CD4-positive, alpha-beta T cell (primary cell): ENCODE results near the gene ST3GAL2. TPM values are rescaled to one million over a fixed set of nuclear protein-coding genes. Genes with fewer than 3 reads are reported as not detected.
A peak's percentile ranks its signal among the peaks of the same experiment; 100 is the strongest.
"Not testable (repeated sequence)": the region's sequence is repeated elsewhere in the genome, so short reads cannot be mapped to it uniquely, and the experiment has no call there.

Source experiments
- ATAC-seq: fragments of 200-7000 bp; cut with Tn5 transposase; one replicate; pipeline ENCODE4 v1.10.0; 2022; ENCODE audit warnings: mild to moderate bottlenecking; ENCODE audit not compliant: poor library complexity
- CTCF ChIA-PET: fragments of 350-600 bp; sonication (Branson Sonifier 250); formaldehyde crosslinking; loops from one replicate; lab custom pipeline; 2021; ENCODE audit warnings: antibody characterized with exemption, inconsistent platforms; lab: Charles Lee
- POLR2A ChIA-PET: fragments of 350-600 bp; sonication (Branson Sonifier 250); formaldehyde crosslinking; loops from one replicate; lab custom pipeline; 2021; ENCODE audit warnings: antibody characterized with exemption, inconsistent platforms; lab: Charles Lee
- DNase-seq, 14 experiments: peaks; one replicate each; pipeline ENCODE4 v3.0.0-alpha.2; 2013 to 2020; ENCODE audit warnings: mixed read lengths in 2 of 14
- H3K27ac ChIP-seq, 2 donors: one replicate each; pipeline versions ENCODE4 v1.5.1 to v1.7.0; 2013; ENCODE audit warnings: low read length in 2 of 2, low read depth in 1 of 2, mild to moderate bottlenecking in 1 of 2
- H3K27me3 ChIP-seq, 2 experiments: 1 replicate in 1 of 2; 2 replicates in 1 of 2; pipeline versions ENCODE4 v1.6.1 to v1.7.0; 2013; ENCODE audit warnings: low read length in 2 of 2, control low read depth in 1 of 2, mild to moderate bottlenecking in 1 of 2, moderate library complexity in 1 of 2; ENCODE audit not compliant: insufficient read depth in 2 of 2, control insufficient read depth in 1 of 2
- H3K36me3 ChIP-seq: one replicate; pipeline ENCODE4 v1.6.1; 2013; ENCODE audit warnings: low read length, control low read depth; ENCODE audit not compliant: insufficient read depth
- H3K4me1 ChIP-seq: one replicate; pipeline ENCODE4 v1.6.1; 2013; ENCODE audit warnings: low read length, control low read depth; ENCODE audit not compliant: insufficient read depth
- H3K4me3 ChIP-seq: one replicate; pipeline ENCODE4 v1.5.1; 2013; ENCODE audit warnings: mild to moderate bottlenecking, low read length, moderate library complexity
- H3K9me3 ChIP-seq, 2 experiments: 1 replicate in 1 of 2; 2 replicates in 1 of 2; pipeline versions ENCODE4 v1.6.1 to v1.7.0; 2013; ENCODE audit warnings: low read length in 2 of 2, mild to moderate bottlenecking in 2 of 2, control low read depth in 1 of 2, moderate library complexity in 1 of 2; ENCODE audit not compliant: control insufficient read depth in 1 of 2, insufficient read depth in 1 of 2
- H3K27ac Mint-ChIP-seq: one replicate; pipeline ENCODE4 v1.8.0; 2020; ENCODE audit warnings: mixed read lengths
- H3K27me3 Mint-ChIP-seq: one replicate; pipeline ENCODE4 v1.8.0; 2021; ENCODE audit warnings: mixed read lengths
- H3K36me3 Mint-ChIP-seq: one replicate; pipeline ENCODE4 v1.8.0; 2021; ENCODE audit warnings: low read depth, mixed read lengths
- H3K4me1 Mint-ChIP-seq: one replicate; pipeline ENCODE4 v1.8.0; 2021; ENCODE audit warnings: low read depth, mixed read lengths
- H3K4me3 Mint-ChIP-seq: one replicate; pipeline ENCODE4 v1.8.0; 2020; ENCODE audit warnings: mild to moderate bottlenecking, mixed read lengths
- H3K9me3 Mint-ChIP-seq: one replicate; pipeline ENCODE4 v1.8.0; 2020; ENCODE audit warnings: mixed read lengths
- intact Hi-C, 2 experiments: fragments of 100-400 bp; cut with DNase I in 1 of 2; cut with micrococcal nuclease in 1 of 2; formaldehyde crosslinking; loops; one replicate each; pipeline versions ENCODE4 v1.15.1 to v1.9.0; 2023 to 2025; cut with DNase I, micrococcal nuclease
- total RNA-seq, 174 experiments: library from RNA in 2 of 174; stranded (reverse) in 2 of 174; gene quantifications; one replicate each; pipeline ENCODE4 v1.2.3 and lab custom pipeline; 2021 to 2026
- TF ChIP-seq, protein P1 (sequence below): fragments of 200-600 bp; IDR thresholded peaks from one replicate; pipeline ENCODE4 v1.8.0; 2022; ENCODE audit warnings: antibody characterized with exemption, mild to moderate bottlenecking

The ST3GAL2 gene
- total RNA-seq, 2 experiments from 2014 or later = 9.8 to 11.1 TPM

DNA sequence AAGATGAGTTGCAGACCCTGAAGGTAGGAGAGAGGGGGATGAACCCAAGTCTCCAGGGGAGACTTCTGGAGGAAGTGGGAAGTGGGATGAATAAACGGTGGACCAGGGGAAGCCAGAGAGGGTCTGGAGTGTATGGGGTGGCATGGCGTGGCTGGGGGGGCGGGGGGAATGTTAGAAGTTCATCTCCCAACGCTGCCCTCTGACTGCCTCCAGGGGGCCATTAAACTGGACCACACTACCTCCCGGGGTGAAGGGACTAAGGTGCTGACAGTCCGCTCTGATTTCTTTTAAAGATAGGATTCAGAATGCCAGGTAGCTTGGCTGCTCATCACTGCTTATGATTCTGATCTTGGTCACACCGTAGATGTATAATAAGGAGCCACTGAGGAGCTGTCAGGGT, 21.2 kb downstream of the ST3GAL2 start:
- H3K36me3 ChIP-seq = peaks cover 2% of the 10 kb centered on the region
- H3K27ac ChIP-seq = no peak overlapping the region
- H3K27ac Mint-ChIP-seq = peak overlapping the region; percentile 71
- intact Hi-C loops = no loop called here
- no peaks in the 10 kb centered on the region for H3K27me3 ChIP-seq
- POLR2A ChIA-PET = interaction anchor here (1.2 to 4.5 kb wide), 3 partner anchors 8 to 37 kb away, joined by 3 to 26 read pairs (median 15); partner anchors contain the start of gene ST3GAL2
- H3K4me3 Mint-ChIP-seq = no peak overlapping the region
- peaks cover 13% of the 10 kb centered on the region for H3K36me3 Mint-ChIP-seq
- ATAC-seq (no peak), DNase-seq (peak in 1 of 14 experiments; percentile 4)
- no peaks in the 10 kb centered on the region for H3K9me3 ChIP-seq
- H3K4me1 ChIP-seq = peaks cover 49% of the 10 kb centered on the region
- TF ChIP-seq, protein P1, sequence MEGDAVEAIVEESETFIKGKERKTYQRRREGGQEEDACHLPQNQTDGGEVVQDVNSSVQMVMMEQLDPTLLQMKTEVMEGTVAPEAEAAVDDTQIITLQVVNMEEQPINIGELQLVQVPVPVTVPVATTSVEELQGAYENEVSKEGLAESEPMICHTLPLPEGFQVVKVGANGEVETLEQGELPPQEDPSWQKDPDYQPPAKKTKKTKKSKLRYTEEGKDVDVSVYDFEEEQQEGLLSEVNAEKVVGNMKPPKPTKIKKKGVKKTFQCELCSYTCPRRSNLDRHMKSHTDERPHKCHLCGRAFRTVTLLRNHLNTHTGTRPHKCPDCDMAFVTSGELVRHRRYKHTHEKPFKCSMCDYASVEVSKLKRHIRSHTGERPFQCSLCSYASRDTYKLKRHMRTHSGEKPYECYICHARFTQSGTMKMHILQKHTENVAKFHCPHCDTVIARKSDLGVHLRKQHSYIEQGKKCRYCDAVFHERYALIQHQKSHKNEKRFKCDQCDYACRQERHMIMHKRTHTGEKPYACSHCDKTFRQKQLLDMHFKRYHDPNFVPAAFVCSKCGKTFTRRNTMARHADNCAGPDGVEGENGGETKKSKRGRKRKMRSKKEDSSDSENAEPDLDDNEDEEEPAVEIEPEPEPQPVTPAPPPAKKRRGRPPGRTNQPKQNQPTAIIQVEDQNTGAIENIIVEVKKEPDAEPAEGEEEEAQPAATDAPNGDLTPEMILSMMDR = no peak
- H3K9me3 Mint-ChIP-seq = no peaks in the 10 kb centered on the region
- no peaks in the 10 kb centered on the region for H3K27me3 Mint-ChIP-seq
- CTCF ChIA-PET = no interaction called here
- H3K4me1 Mint-ChIP-seq = peaks cover 60% of the 10 kb centered on the region
- H3K4me3 ChIP-seq = no peak overlapping the region

DNA sequence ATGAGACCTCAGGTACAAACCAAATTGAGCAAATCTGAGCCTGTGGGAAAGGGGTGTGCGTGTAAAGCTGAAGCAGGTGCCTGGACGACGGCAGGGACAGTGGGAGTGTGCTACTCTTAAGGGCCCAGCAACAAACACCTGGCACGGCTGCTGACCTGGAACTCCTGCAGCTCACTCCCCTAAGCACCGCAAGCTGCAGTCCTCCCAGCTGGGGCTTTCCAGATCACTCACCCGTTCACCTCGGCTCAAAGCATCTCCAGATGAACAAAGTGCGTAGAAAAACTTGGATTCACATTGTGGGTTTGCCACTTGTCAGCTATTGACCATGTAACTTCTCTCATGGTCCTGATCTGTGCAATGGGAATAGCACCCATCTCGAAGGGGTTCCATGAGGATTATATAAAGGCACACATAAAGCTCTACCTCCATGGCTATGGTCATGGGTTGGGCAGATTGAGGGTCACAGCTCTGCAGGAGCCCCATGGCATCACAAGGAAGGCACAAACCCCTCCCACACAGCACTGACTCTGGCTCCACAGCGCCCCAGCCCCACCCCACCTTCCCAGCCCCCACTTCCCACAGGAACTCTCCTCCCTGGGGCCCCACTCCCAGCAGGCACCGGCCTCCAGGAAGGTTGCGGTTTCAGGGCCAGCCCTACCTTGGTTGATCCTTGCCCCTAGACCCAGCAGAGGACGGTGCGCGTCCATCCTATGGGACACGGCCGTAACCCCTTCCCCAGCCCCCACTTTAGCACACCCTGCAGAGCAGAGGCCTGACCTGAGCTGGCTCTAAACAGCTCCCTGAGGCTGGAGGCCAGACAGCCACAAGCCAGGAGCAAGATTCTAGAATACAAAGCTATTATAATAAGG, 21.9 kb downstream of the ST3GAL2 start:
- H3K9me3 Mint-ChIP-seq = no peaks in the 10 kb centered on the region
- ATAC-seq (no peak), DNase-seq (peak in 1 of 14 experiments; percentile 9)
- H3K36me3 Mint-ChIP-seq = peaks cover 11% of the 10 kb centered on the region
- H3K27ac Mint-ChIP-seq = peak overlapping the region; percentile 71
- ChIA-PET CTCF (interaction anchor here (1.1 to 1.2 kb wide), 2 partner anchors 16 to 21 kb away, joined by 3 read pairs; no protein-coding TSS in a partner anchor), POLR2A (interaction anchor here (2.5 to 4.5 kb wide), 2 partner anchors 22 to 37 kb away, joined by 15 to 26 read pairs; partner anchors contain the start of gene ST3GAL2)
- TF ChIP-seq, protein P1 = no peak
- no peak overlapping the region for H3K4me3 ChIP-seq
- no peaks in the 10 kb centered on the region for H3K9me3 ChIP-seq
- intact Hi-C loops = no loop called here
- no peak overlapping the region for H3K27ac ChIP-seq
- H3K4me3 Mint-ChIP-seq = no peak overlapping the region
- no peaks in the 10 kb centered on the region for H3K27me3 Mint-ChIP-seq
- H3K4me1 Mint-ChIP-seq = peaks cover 53% of the 10 kb centered on the region
- H3K36me3 ChIP-seq = no peaks in the 10 kb centered on the region
- H3K4me1 ChIP-seq = peaks cover 44% of the 10 kb centered on the region
- H3K27me3 ChIP-seq = no peaks in the 10 kb centered on the region

DNA sequence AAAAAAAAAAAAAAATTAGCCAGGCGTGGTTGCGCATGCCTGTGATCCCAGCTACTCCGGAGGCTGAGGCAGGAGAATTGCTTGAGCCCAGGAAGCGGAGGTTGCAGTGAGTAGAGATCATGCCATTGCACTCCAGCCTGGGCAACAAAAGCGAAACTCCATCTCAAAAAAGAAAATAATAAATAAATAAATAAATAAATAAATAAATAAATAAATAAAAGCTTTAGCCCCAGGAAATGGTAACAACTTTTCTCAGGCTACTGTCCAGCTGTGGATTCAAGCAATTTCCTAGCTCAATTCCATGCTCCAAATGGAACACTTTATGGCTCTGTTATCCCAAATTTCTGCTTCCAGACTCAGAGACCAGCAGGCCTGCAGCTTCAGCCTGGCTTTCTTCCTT, 25.3 kb downstream of the ST3GAL2 start:
- H3K27ac Mint-ChIP-seq, ATAC-seq, H3K36me3 ChIP-seq, CTCF ChIA-PET, H3K9me3 Mint-ChIP-seq, H3K4me3 Mint-ChIP-seq, intact Hi-C loops, H3K4me3 ChIP-seq, H3K27me3 ChIP-seq, H3K27me3 Mint-ChIP-seq, DNase-seq, H3K27ac ChIP-seq, H3K9me3 ChIP-seq: not testable (repeated sequence)
- peaks cover 28% of the 10 kb centered on the region for H3K4me1 ChIP-seq
- POLR2A ChIA-PET = interaction anchor here (0.6 kb wide), 1 partner anchor 13 kb away, joined by 4 read pairs; no protein-coding TSS in a partner anchor
- H3K36me3 Mint-ChIP-seq = peaks cover 16% of the 10 kb centered on the region
- peaks cover 45% of the 10 kb centered on the region for H3K4me1 Mint-ChIP-seq
